HG03378 (cell line): ENCODE data around the gene DNM1.
"Not testable (repeated sequence)": the region's sequence is repeated elsewhere in the genome, so short reads cannot be mapped to it uniquely, and the experiment has no call there.

Source experiments
- ATAC-seq: cut with Tn5 transposase; IDR thresholded peaks from one replicate; pipeline ENCODE4 v1.9.1; 2021; ENCODE audit warnings: mild to moderate bottlenecking, moderate library complexity; ENCODE audit not compliant: unreplicated experiment

The DNM1 gene

GRCh38 chr9:128222880-128223670 is 19.9 kb downstream of the DNM1 start:
- no peak for ATAC-seq

GRCh38 chr9:128224877-128225276 is 21.7 kb downstream of the DNM1 start:
- no peak for ATAC-seq

DNA sequence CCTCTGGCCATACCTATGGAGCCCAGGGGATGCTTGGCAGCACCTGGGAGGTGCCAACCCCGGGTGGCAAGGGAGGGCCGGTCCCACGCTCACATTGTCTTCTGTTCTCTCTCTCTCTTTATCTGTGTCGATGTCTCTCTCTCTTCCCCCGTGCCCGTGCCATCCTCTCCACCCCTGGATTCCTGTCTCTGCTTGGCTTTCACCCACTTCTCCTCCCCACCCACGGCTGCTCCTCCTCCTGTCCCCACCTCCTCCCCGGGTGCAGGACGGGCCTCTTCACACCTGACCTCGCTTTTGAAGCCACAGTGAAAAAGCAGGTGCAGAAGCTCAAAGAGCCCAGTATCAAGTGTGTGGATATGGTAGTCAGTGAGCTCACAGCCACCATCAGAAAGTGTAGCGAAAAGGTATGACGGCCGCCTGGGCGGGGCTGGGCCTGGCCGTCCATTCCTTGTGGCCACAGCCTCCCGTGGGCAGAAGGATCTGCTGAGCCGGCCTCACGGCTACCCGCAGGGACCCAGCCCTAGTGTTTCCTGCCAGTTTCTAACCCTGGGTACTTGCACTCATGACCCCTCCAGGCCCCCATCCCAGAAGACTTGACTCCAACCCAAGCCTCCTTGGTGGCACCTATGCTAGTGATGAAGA is 22.7 kb downstream of the DNM1 start:
- no peak for ATAC-seq

DNA sequence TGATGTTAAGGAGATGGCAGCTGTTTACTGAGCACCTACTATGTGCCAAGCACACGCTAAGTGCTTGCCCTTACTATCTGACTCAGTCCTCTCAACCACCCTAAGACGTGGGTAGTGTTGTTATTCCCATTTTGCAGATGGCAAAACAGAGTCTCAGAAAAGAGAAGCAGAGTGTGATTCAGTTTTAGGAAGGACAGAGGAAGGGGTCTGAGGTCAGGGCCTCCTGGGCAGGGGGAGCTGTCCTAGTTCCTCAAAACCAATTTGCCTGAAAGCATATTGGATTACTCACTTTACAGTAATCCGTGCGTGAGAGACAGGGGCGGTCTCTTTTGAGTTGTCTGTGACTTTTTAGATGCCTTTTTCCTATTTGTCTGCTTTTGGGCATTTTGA is 23.2 kb downstream of the DNM1 start:
- ATAC-seq, result no peak

GRCh38 chr9:128230897-128231296 is 27.7 kb downstream of the DNM1 start:
- ATAC-seq, result not testable (repeated sequence)

DNA sequence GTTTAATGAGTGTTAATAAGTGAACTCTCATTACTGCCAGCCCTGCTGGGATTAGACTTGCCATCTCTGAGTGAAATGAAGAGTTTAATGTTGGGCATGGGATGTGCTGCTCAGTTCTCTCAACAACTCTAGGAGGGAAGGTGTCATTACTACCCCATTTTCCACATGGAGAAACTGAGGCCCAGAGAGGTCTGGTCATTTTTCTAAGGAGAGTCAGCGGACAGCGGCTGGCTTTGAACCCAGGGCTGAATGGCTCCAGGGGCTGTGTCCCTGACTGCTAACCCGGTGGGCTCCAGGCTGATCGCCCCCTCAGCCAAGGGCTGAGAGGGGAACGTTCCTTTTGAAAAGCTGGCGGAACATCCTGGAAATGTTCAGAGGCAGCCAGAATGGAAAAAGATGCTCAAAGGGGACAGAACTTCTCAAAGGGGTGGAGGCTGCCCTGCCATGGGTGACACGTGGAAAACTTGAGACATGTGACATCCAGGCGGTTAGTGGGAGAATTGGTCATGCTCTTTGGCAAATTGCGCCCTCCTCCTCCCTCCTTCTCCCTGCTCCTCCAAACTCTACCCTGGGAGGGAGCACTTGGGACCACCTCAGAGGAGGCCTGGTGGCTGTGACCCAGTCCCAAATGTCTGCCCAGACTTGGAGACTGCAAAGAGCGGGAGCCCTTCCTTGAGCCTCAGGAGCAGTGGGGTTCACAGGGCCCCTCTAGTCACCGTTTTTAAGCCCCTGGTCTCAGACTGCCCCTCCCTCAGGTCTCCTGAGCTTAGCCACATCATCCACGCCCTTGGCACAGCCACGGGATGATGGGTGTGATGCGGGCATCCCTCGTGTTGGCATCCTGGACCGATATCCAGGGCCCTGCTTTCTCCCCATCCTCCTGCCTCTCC is 28.7 kb downstream of the DNM1 start:
- ATAC-seq, result no peak

GRCh38 chr9:128232528-128233428 is 29.6 kb downstream of the DNM1 start:
- ATAC-seq, result no peak

DNA sequence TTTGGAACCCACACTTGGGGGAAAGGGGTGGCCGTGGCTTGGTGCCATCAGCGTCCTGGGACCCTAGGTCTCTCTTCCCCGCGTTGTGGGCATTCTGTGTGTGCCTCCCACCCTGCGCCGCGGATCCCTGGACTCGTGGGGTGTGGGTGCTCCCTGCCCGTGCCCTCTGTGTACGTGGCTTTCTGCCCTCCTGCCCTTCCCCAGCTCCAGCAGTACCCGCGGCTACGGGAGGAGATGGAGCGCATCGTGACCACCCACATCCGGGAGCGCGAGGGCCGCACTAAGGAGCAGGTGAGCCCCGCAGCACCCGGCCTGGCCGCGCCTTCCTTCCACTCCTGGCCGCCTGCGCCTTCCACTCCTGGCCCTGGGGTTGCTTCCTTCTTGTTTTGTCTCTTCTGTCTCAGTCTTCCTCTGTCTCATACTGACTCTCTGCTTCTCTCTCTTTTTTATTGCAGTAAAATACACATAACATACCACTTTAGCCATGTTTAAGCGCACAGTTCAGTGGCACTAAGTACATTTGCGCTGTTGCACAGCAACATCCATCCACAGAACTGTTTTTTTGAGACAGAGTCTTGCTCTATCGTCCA is 30.7 kb downstream of the DNM1 start:
- no peak for ATAC-seq

- ATAC-seq, result no peak
Observed at GRCh38 chr9:128242124-128242523, 38.9 kb downstream of the DNM1 start.

DNA sequence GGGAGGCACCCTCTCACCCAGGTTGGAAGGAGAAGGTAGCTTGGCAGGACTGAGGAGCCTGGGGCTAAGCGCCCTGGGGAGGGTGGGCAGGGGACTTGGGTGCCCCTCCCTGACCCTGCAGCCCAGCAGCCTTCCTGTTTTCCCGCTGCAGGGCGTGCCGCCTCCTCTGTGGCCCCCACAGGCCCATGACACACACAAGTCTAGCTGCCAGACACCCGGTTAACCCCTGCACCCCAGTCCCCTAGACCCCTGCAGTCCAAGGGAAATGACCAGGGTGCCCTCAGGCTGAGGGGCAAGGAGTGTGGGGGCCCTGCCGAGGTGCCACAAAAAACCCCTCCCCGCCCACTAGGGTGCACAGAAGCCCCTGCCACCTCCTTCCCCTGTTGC is 39.6 kb downstream of the DNM1 start:
- ATAC-seq, result no peak

- no peak for ATAC-seq
Observed at GRCh38 chr9:128243215-128244018, 40.2 kb downstream of the DNM1 start.

DNA sequence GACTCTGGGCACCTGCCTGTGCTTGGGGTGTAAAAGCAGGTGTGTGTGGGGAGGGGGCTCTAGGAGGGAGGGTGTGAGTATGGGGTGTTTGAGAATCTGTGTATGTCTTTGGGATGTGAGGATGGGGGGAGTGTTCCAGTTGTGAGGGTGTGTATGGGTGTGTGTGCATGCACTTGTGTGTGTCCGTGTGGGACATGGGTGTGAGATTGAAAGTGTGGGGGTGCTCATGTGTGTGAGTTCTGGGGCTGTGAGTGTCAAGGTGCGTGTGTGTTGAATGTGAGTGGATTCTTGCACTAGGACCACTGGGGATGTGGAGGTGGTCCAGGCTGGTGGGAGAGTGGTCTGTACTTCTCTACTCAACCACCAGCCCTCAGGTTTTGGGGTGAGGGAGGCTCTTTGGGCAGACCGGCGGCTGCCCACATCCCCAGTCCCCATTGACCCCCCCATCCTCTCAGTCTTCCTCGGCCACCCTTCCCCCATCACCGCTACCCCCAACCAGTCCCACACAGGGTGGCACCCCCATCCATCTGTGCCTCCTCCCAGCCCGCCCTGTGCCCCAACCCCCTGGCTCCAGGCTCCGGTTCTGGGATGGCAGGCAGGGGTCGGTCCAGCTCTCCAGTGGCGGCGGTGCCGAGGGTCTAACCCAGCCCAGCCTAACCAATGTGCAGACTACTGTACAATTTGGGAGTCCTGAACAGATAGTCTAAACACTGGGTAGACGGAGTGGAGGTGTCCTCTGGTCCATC is 41.1 kb downstream of the DNM1 start:
- ATAC-seq, result no peak

GRCh38 chr9:128244837-128245231 is 41.7 kb downstream of the DNM1 start:
- ATAC-seq, result no peak

GRCh38 chr9:128245421-128246151 is 42.4 kb downstream of the DNM1 start:
- ATAC-seq, result no peak

- ATAC-seq, result no peak
Observed at GRCh38 chr9:128246471-128246870, 43.3 kb downstream of the DNM1 start.

GRCh38 chr9:128247226-128247803 is 44.1 kb downstream of the DNM1 start:
- ATAC-seq, result no peak

DNA sequence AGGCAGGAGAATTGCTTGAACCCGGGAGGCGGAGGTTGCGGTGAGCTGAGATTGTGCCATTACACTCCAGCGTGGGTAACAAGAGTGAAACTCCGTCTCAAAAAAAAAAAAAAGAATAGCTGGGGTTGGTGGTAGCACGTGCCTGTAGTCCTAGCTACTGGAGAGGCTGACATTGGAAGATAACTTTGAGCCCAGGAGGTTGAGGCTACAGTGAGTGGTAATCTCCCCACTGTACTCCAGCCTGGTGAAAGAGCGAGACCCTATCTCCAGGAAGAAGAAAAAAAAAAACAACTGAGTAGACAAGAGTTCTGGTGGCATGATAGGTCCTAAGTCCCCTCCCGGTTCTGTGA is 46.4 kb downstream of the DNM1 start:
- ATAC-seq, result no peak
